ENCODE data around the gene TSPAN3.

The TSPAN3 gene

DNA sequence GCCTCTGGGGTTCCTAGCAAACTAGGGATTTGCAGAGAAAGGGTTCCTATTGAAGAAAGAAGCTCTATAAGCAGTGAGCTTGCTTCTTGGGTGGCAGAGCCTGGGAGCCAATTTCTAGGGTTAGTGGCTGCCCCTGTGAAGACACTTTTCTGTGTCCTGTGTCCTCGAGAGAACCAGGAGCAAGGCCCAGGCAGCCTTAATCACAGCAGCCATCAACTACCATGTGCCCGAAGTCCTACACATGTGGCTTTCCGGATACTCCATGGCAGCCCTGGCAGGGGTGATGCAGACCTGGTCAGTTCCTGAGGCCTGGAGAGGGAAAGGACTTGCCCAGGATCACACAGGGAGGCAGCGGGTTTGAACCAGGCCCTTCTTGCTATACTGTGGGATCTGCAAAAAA lies 27.7 kb upstream of the TSPAN3 start:
- ChIA-PET CTCF (no interaction called here), POLR2A (no interaction called here)
- DNase-seq (ENCODE audit: extremely low spot score) = no peak
- no peak for TF ChIP-seq ZNF384 (IDR thresholded peaks at IDR 0.05)
- TF ChIP-seq LEF1 (IDR thresholded peaks at IDR 0.05; ENCODE audit: borderline replicate concordance) = no peak
- TF ChIP-seq PKNOX1 (IDR thresholded peaks at IDR 0.05) = no peak
- TF ChIP-seq SP1 (IDR thresholded peaks at IDR 0.05) = no peak
- no peak for TF ChIP-seq HDGF (IDR thresholded peaks at IDR 0.05; ENCODE audit: borderline replicate concordance)
- no peak for TF ChIP-seq L3MBTL2 (conservative IDR thresholded peaks at IDR 0.05)
- TF ChIP-seq NFRKB (IDR thresholded peaks at IDR 0.05) = no peak
- TF ChIP-seq FOXK2 (IDR thresholded peaks at IDR 0.05) = no peak
- TF ChIP-seq FOXA1 (IDR thresholded peaks at IDR 0.05) = no peak
- no peak for TF ChIP-seq BHLHE40 (IDR thresholded peaks at IDR 0.05; ENCODE audit: borderline replicate concordance)

- DNase-seq (ENCODE audit: extremely low spot score) = no peak
- POLR2A ChIA-PET = no interaction called here
- CTCF ChIA-PET = no interaction called here
- TF ChIP-seq L3MBTL2 (conservative IDR thresholded peaks at IDR 0.05) (no peak), FOXA1 (IDR thresholded peaks at IDR 0.05) (no peak), HDGF (IDR thresholded peaks at IDR 0.05; ENCODE audit: borderline replicate concordance) (no peak), PKNOX1 (IDR thresholded peaks at IDR 0.05) (no peak), FOXK2 (IDR thresholded peaks at IDR 0.05) (no peak), TARDBP (IDR thresholded peaks at IDR 0.05) (no peak), CTBP1 (IDR thresholded peaks at IDR 0.05; ENCODE audit: borderline replicate concordance) (no peak), ARNT (IDR thresholded peaks at IDR 0.05) (no peak), ZNF384 (IDR thresholded peaks at IDR 0.05) (no peak), ELF4 (IDR thresholded peaks at IDR 0.05) (no peak), SP1 (IDR thresholded peaks at IDR 0.05) (no peak), NFRKB (IDR thresholded peaks at IDR 0.05) (no peak), SUZ12 (IDR thresholded peaks at IDR 0.05) (no peak), LEF1 (IDR thresholded peaks at IDR 0.05; ENCODE audit: borderline replicate concordance) (no peak), FOXM1 (IDR thresholded peaks at IDR 0.05; ENCODE audit: borderline replicate concordance) (no peak)
Observed at GRCh38 chr15:77097921-77098320, 27.0 kb upstream of the TSPAN3 start.

- TF ChIP-seq SP1 (IDR thresholded peaks at IDR 0.05) (no peak), HDGF (IDR thresholded peaks at IDR 0.05; ENCODE audit: borderline replicate concordance) (no peak), LEF1 (IDR thresholded peaks at IDR 0.05; ENCODE audit: borderline replicate concordance) (no peak), SUZ12 (IDR thresholded peaks at IDR 0.05) (no peak), BHLHE40 (IDR thresholded peaks at IDR 0.05; ENCODE audit: borderline replicate concordance) (no peak), ARNT (IDR thresholded peaks at IDR 0.05) (no peak), L3MBTL2 (conservative IDR thresholded peaks at IDR 0.05) (no peak), ELF4 (IDR thresholded peaks at IDR 0.05) (no peak), ZNF384 (IDR thresholded peaks at IDR 0.05) (no peak), FOXM1 (IDR thresholded peaks at IDR 0.05; ENCODE audit: borderline replicate concordance) (no peak), FOXA1 (IDR thresholded peaks at IDR 0.05) (no peak)
- no peak for DNase-seq (ENCODE audit: extremely low spot score)
- ChIA-PET CTCF (no interaction called here), POLR2A (no interaction called here)
Observed at GRCh38 chr15:77097248-77097721, 26.4 kb upstream of the TSPAN3 start.

DNA sequence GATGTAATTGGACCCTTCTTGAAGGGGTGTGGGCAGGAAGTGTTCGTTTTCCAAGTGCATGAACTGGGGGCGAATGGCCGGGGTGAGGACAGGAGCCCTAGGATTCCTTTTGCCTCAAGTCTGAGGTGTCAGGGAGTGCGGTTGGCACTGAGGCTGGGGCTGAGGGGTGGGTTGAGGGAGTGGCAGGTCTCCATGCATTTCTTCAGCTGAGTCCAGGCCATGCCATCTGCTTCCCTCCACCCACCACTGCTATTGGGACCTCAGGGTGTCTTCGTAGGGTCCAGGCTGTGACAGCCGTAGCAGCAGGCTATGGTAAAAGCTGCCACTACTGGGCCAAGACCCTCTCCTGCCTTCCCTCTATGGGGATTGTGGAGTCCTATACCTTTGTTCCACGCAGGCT lies 25.6 kb upstream of the TSPAN3 start:
- no peak for TF ChIP-seq LEF1 (IDR thresholded peaks at IDR 0.05; ENCODE audit: borderline replicate concordance)
- TF ChIP-seq PKNOX1 (IDR thresholded peaks at IDR 0.05) = no peak
- TF ChIP-seq TARDBP (IDR thresholded peaks at IDR 0.05) = no peak
- TF ChIP-seq CTBP1 (IDR thresholded peaks at IDR 0.05; ENCODE audit: borderline replicate concordance) = no peak
- no peak for TF ChIP-seq ARNT (IDR thresholded peaks at IDR 0.05)
- TF ChIP-seq BHLHE40 (IDR thresholded peaks at IDR 0.05; ENCODE audit: borderline replicate concordance) = no peak
- TF ChIP-seq L3MBTL2 (conservative IDR thresholded peaks at IDR 0.05) = no peak
- no peak for TF ChIP-seq NFRKB (IDR thresholded peaks at IDR 0.05)
- no peak for TF ChIP-seq FOXM1 (IDR thresholded peaks at IDR 0.05; ENCODE audit: borderline replicate concordance)
- no peak for TF ChIP-seq HDGF (IDR thresholded peaks at IDR 0.05; ENCODE audit: borderline replicate concordance)
- TF ChIP-seq FOXK2 (IDR thresholded peaks at IDR 0.05) = no peak
- TF ChIP-seq FOXA1 (IDR thresholded peaks at IDR 0.05) = no peak
- TF ChIP-seq SP1 (IDR thresholded peaks at IDR 0.05) = no peak
- no peak for TF ChIP-seq ZNF384 (IDR thresholded peaks at IDR 0.05)
- TF ChIP-seq ELF4 (IDR thresholded peaks at IDR 0.05) = no peak
- no peak for DNase-seq (ENCODE audit: extremely low spot score)
- POLR2A ChIA-PET = no interaction called here
- CTCF ChIA-PET = no interaction called here

DNA sequence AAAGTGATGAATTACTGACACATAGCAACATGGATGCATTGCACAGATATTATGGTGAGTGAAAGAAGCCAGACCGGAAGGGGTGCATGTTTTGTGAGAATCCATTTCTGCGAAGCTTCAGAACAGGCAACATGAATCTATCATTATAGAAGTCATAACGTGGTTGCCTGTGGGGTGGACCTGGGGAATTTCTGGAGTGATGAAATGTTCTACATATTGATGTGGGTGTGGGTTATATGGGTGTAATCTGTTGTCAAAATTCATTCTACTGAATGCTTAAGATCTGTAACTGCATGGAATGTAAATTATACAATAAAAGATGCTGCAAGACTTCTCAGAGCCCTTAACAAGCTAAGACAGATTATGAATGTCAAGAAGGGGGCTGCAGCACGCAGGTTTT lies 25.2 kb upstream of the TSPAN3 start:
- no peak for DNase-seq (ENCODE audit: extremely low spot score)
- POLR2A ChIA-PET = no interaction called here
- TF ChIP-seq BHLHE40 (IDR thresholded peaks at IDR 0.05; ENCODE audit: borderline replicate concordance) = no peak
- TF ChIP-seq LEF1 (IDR thresholded peaks at IDR 0.05; ENCODE audit: borderline replicate concordance) = no peak
- no peak for TF ChIP-seq ELF4 (IDR thresholded peaks at IDR 0.05)
- no peak for TF ChIP-seq TARDBP (IDR thresholded peaks at IDR 0.05)
- TF ChIP-seq FOXM1 (IDR thresholded peaks at IDR 0.05; ENCODE audit: borderline replicate concordance) = no peak
- TF ChIP-seq NFRKB (IDR thresholded peaks at IDR 0.05) = no peak
- CTCF ChIA-PET = interaction anchor here (1.1 to 1.2 kb wide), 2 partner anchors 11 to 447 kb away, joined by 3 read pairs; no protein-coding TSS in a partner anchor

DNA sequence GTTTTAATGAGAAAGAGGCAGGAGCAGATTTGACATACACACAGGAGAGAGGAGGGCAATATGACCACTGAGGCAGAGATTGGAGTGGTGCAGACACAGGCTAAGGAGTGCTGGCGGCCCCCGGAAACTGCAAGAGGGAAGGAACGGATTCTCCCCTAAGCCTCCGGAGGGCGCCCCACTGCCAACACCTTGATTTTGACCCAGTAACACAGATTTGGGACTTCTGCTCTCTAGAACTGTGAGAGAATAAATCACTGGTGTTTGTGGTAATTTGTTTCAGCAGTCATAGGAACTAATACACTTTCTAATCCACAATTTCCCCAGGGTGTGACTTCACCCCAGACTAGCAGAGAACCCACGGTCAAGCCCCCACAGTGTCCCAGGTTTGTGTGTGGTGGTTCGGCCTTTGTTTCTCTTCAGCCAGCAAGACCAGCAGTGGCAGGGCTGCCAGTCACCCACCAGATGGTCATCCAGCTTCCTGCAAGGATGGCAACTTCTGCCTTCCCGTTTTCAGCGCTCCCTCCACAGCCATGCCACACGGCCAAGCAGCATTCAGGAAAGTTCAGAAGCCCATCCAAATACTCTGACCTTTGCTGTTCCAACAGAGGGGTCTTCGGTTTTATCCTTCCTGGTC lies 23.6 kb upstream of the TSPAN3 start:
- ChIA-PET POLR2A (no interaction called here), CTCF (interaction anchor here (1.2 to 1.9 kb wide), 2 partner anchors 9 to 13 kb away, joined by 3 to 9 read pairs; no protein-coding TSS in a partner anchor)
- DNase-seq (ENCODE audit: extremely low spot score) = peak; percentile 50
- TF ChIP-seq LEF1 (IDR thresholded peaks at IDR 0.05; ENCODE audit: borderline replicate concordance) (no peak), CTBP1 (IDR thresholded peaks at IDR 0.05; ENCODE audit: borderline replicate concordance) (no peak), SP1 (IDR thresholded peaks at IDR 0.05) (no peak), TARDBP (IDR thresholded peaks at IDR 0.05) (no peak), L3MBTL2 (conservative IDR thresholded peaks at IDR 0.05) (no peak), HDGF (IDR thresholded peaks at IDR 0.05; ENCODE audit: borderline replicate concordance) (no peak)
